Trophoblast cell (in vitro differentiated cells and primary cell): ENCODE data around the gene MLN.
"Not testable (repeated sequence)": the region's sequence is repeated elsewhere in the genome, so short reads cannot be mapped to it uniquely, and the experiment has no call there.

ENCODE experiments used
- DNase-seq, 2 donors: peaks; one replicate each; pipeline ENCODE4 v3.0.0-alpha.2; 2016
- H2AFZ ChIP-seq: 2 replicates; pipeline ENCODE4 v1.6.1; 2013; ENCODE audit warnings: low read length, moderate library complexity, mild to moderate bottlenecking; ENCODE audit not compliant: insufficient read depth, poor library complexity
- H2AK5ac ChIP-seq: 2 replicates; pipeline ENCODE4 v1.6.1; 2013; ENCODE audit warnings: mild to moderate bottlenecking, low read length
- H2BK120ac ChIP-seq: 2 replicates; pipeline ENCODE4 v1.6.1; 2013; ENCODE audit warnings: low read length, mild to moderate bottlenecking, moderate library complexity; ENCODE audit not compliant: insufficient read depth, poor library complexity
- H2BK12ac ChIP-seq: 2 replicates; pipeline ENCODE4 v1.6.1; 2013; ENCODE audit warnings: mild to moderate bottlenecking, low read length, moderate library complexity
- H2BK5ac ChIP-seq: 2 replicates; pipeline ENCODE4 v1.6.1; 2013; ENCODE audit warnings: low read length, low read depth, moderate library complexity, mild to moderate bottlenecking; ENCODE audit not compliant: poor library complexity
- H3K14ac ChIP-seq: 2 replicates; pipeline ENCODE4 v1.6.1; 2013; ENCODE audit warnings: mild to moderate bottlenecking, low read length
- H3K18ac ChIP-seq: 2 replicates; pipeline ENCODE4 v1.6.1; 2013; ENCODE audit warnings: mild to moderate bottlenecking, low read length
- H3K23ac ChIP-seq: 2 replicates; pipeline ENCODE4 v1.6.1; 2013; ENCODE audit warnings: low read length
- H3K27ac ChIP-seq: 2 replicates; pipeline ENCODE4 v1.5.1; 2013; ENCODE audit warnings: low read depth, mild to moderate bottlenecking, inconsistent platforms, low read length, moderate library complexity
- H3K27me3 ChIP-seq: 2 replicates; pipeline ENCODE4 v1.6.1; 2013; ENCODE audit warnings: inconsistent platforms, mild to moderate bottlenecking, low read length, moderate library complexity; ENCODE audit not compliant: insufficient read depth
- H3K36me3 ChIP-seq, 2 experiments: 1 replicate in 1 of 2; 2 replicates in 1 of 2; pipeline ENCODE4 v1.6.1; 2013; ENCODE audit warnings: low read length in 2 of 2, mild to moderate bottlenecking in 2 of 2, moderate library complexity in 1 of 2; ENCODE audit not compliant: insufficient read depth in 2 of 2, control insufficient read depth in 1 of 2
- H3K4ac ChIP-seq: 2 replicates; pipeline ENCODE4 v1.6.1; 2013; ENCODE audit warnings: low read depth, mild to moderate bottlenecking, low read length, moderate library complexity
- H3K4me1 ChIP-seq, 2 experiments: 1 replicate in 1 of 2; 2 replicates in 1 of 2; pipeline ENCODE4 v1.6.1; 2013; ENCODE audit warnings: low read length in 2 of 2, mild to moderate bottlenecking in 2 of 2, moderate library complexity in 1 of 2; ENCODE audit not compliant: insufficient read depth in 2 of 2, control insufficient read depth in 1 of 2
- H3K4me2 ChIP-seq: 2 replicates; pipeline ENCODE4 v1.6.1; 2013; ENCODE audit warnings: inconsistent platforms, mild to moderate bottlenecking, low read length, moderate library complexity
- H3K4me3 ChIP-seq: 2 replicates; pipeline ENCODE4 v1.5.1; 2013; ENCODE audit warnings: mild to moderate bottlenecking, low read depth, low read length, inconsistent platforms
- H3K79me1 ChIP-seq: one replicate; pipeline ENCODE4 v1.6.1; 2013; ENCODE audit warnings: low read length
- H3K79me2 ChIP-seq: 2 replicates; pipeline ENCODE4 v1.6.1; 2013; ENCODE audit warnings: low read length, mild to moderate bottlenecking; ENCODE audit not compliant: control insufficient read depth, insufficient read depth, poor library complexity
- H3K9ac ChIP-seq: 2 replicates; pipeline ENCODE4 v1.6.1; 2013; ENCODE audit warnings: mild to moderate bottlenecking, low read length
- H3K9me3 ChIP-seq: 2 replicates; pipeline ENCODE4 v1.6.1; 2013; ENCODE audit warnings: low read depth, mild to moderate bottlenecking, control low read depth, inconsistent platforms, low read length; ENCODE audit not compliant: insufficient read depth
- H4K12ac ChIP-seq: 2 replicates; pipeline ENCODE4 v1.6.1; 2013; ENCODE audit warnings: low read depth, mild to moderate bottlenecking, low read length, moderate library complexity
- H4K8ac ChIP-seq: 2 replicates; pipeline ENCODE4 v1.6.1; 2013; ENCODE audit warnings: low read depth, mild to moderate bottlenecking, low read length, moderate library complexity
- H4K91ac ChIP-seq: one replicate; pipeline ENCODE4 v1.6.1; 2013; ENCODE audit warnings: low read depth, mild to moderate bottlenecking, low read length, moderate library complexity
- WGBS: extraction: QIAGEN DNeasy Blood & Tissue Kit; methylation state at CpG from one replicate; pipeline ENCODE4 v1.1.7; 2013; ENCODE audit warnings: missing lambda C conversion rate; ENCODE audit not compliant: insufficient read length, insufficient coverage; ENCODE audit errors: extremely low coverage; 5-methylcytosine and 5-hydroxymethylcytosine counted together

MLN gene

DNA sequence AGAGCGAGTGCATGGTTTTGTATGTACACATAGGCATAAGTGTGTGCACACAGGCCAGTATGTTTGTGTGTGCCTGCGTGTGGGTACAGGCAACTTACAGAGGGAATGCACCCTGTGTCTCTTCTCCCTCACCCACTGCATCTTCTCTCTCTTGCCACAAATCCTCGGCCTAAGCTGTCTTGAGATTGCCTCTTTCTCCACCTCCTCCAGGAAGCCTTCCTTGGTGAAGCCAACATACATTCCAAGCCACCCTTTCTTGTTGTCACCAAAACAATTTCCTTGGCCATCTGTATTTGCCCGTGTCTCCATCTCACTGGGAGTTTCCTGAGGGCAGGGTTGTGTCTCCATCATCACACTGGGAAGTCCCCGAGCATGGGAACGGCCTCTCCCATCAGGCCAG, 29.8 kb upstream of the MLN start:
- Histone ChIP-seq H3K4me2 (no peak overlapping the region), H2AFZ (no peak overlapping the region), H2AK5ac (no peak overlapping the region), H3K79me1 (peaks cover 8% of the 10 kb centered on the region), H2BK5ac (no peak overlapping the region), H3K4me1 (peaks cover 12 to 13% of the 10 kb centered on the region in 2 experiments), H3K27ac (no peak overlapping the region), H3K4me3 (no peak overlapping the region), H3K18ac (no peak overlapping the region), H2BK120ac (no peak overlapping the region), H3K14ac (no peak overlapping the region), H3K9me3 (peaks cover 6% of the 10 kb centered on the region), H3K4ac (no peak overlapping the region), H4K91ac (no peak overlapping the region), H4K12ac (no peak overlapping the region), H3K23ac (no peak overlapping the region), H2BK12ac (no peak overlapping the region), H3K9ac (no peak overlapping the region), H4K8ac (no peak overlapping the region), H3K36me3 (no peaks in the 10 kb centered on the region), H3K79me2 (no peaks in the 10 kb centered on the region), H3K27me3 (no peaks in the 10 kb centered on the region)
- DNase-seq: no peak
- WGBS: no CpG with 5 or more reads among the region's 6 CpGs

DNA sequence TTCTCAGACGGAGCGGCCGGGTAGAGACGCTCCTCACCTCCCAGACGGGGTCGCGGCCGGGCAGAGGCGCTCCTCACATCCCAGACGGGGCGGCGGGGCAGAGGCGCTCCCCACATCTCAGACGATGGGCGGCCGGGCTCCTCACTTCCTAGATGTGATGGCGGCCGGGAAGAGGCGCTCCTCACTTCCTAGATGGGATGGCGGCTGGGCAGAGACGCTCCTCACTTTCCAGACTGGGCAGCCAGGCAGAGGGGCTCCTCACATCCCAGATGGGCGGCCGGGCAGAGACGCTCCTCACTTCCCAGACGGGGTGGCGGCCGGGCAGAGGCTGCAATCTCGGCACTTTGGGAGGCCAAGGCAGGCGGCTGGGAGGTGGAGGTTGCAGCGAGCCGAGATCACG, 29.0 kb upstream of the MLN start:
- not testable (repeated sequence) for H3K36me3 ChIP-seq, H3K79me1 ChIP-seq, H3K27ac ChIP-seq, H3K18ac ChIP-seq, H2BK12ac ChIP-seq, H4K12ac ChIP-seq, H2BK5ac ChIP-seq, H3K79me2 ChIP-seq, H2BK120ac ChIP-seq, H3K4me3 ChIP-seq, H3K23ac ChIP-seq, H3K4me1 ChIP-seq, H3K14ac ChIP-seq, H3K4ac ChIP-seq, DNase-seq, H3K9me3 ChIP-seq, H2AFZ ChIP-seq, H3K27me3 ChIP-seq, H2AK5ac ChIP-seq, H3K4me2 ChIP-seq, H4K8ac ChIP-seq, H4K91ac ChIP-seq, H3K9ac ChIP-seq
- WGBS: no CpG with 5 or more reads among the region's 32 CpGs

- H4K91ac ChIP-seq, H2BK12ac ChIP-seq, DNase-seq, H2BK5ac ChIP-seq, H3K23ac ChIP-seq, H3K4me3 ChIP-seq, H4K8ac ChIP-seq, H3K9me3 ChIP-seq, H3K4me2 ChIP-seq, H3K4me1 ChIP-seq, H3K14ac ChIP-seq, H2AK5ac ChIP-seq, H4K12ac ChIP-seq, H3K79me1 ChIP-seq, H3K27me3 ChIP-seq, H2BK120ac ChIP-seq, H3K18ac ChIP-seq, H3K79me2 ChIP-seq, H3K27ac ChIP-seq, H3K36me3 ChIP-seq, H3K4ac ChIP-seq, H2AFZ ChIP-seq, H3K9ac ChIP-seq: not testable (repeated sequence)
- WGBS: no CpG with 5 or more reads among the region's 5 CpGs
Observed at GRCh38 chr6:33831725-33832124, 27.9 kb upstream of the MLN start.

GRCh38 chr6:33830635-33831240, 26.9 kb upstream of the MLN start:
- Histone ChIP-seq H3K23ac (no peak overlapping the region), H2BK120ac (no peak overlapping the region), H3K4ac (no peak overlapping the region), H3K9me3 (peaks cover 6% of the 10 kb centered on the region), H3K4me2 (no peak overlapping the region), H3K4me1 (peaks cover 2 to 4% of the 10 kb centered on the region in 2 experiments), H3K4me3 (no peak overlapping the region), H3K79me2 (no peaks in the 10 kb centered on the region), H3K14ac (no peak overlapping the region), H3K18ac (no peak overlapping the region), H3K9ac (no peak overlapping the region), H3K27me3 (no peaks in the 10 kb centered on the region), H3K27ac (no peak overlapping the region), H4K12ac (no peak overlapping the region), H3K36me3 (no peaks in the 10 kb centered on the region), H4K8ac (no peak overlapping the region), H2AK5ac (no peak overlapping the region), H3K79me1 (peaks cover 2% of the 10 kb centered on the region), H4K91ac (no peak overlapping the region), H2BK5ac (no peak overlapping the region), H2BK12ac (no peak overlapping the region), H2AFZ (no peak overlapping the region)
- no CpG with 5 or more reads among the region's 21 CpGs for WGBS
- no peak for DNase-seq
